ENCODE measurements around the gene POLE.

GRCh38 chr12:132624910-132625630 is 62.1 kb downstream of the POLE start:
- TF ChIP-seq POLR2A (IDR thresholded peaks at IDR 0.05; ENCODE audit: low read depth, low read length) = no peak
- no peak for TF ChIP-seq POLR2AphosphoS5 (IDR thresholded peaks at IDR 0.05; ENCODE audit: low read depth, low read length)
